Midbrain (tissue), 1 donor: ENCODE measurements around the gene TM4SF4.
A peak's percentile ranks its signal among the peaks of the same experiment; 100 is the strongest.

Source experiments
- DNase-seq: peaks from one replicate; lab custom pipeline; 2025; lab: John Stamatoyannopoulos, UW

The TM4SF4 gene

DNA sequence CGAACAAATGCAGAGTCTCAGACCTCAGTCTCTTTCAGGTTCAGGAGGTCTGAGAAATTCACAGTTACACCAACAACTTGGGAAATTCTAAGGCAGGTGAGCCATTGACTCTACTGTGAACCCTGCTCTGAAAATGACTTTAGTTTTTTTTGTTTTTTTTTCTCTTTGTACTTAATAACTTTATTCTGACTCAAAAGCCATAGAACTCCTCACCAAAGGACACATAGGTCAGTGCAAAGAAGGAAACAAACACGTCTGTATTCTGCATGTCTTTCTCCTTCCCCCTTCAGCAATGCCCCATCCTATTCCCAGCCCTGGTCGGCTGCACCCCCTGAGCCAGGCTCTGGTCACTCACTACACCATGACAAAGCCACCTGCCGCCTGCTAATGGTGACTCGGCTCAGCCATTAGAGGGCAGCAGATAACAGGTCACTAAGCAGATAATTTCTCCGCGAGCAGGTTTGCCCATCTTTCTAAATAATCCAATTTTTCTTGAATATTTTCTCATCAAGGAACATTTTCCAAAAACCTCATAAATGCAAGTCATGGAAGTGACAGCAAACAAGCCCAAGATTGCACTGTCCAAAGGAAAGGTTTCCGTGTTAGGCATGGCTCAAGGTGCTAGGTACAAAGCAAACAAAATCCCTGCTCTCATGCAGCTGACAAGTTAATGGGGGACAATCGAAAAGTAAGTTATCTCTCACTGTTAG, 37.7 kb downstream of the TM4SF4 start:
- DNase-seq: peak; percentile 63

DNA sequence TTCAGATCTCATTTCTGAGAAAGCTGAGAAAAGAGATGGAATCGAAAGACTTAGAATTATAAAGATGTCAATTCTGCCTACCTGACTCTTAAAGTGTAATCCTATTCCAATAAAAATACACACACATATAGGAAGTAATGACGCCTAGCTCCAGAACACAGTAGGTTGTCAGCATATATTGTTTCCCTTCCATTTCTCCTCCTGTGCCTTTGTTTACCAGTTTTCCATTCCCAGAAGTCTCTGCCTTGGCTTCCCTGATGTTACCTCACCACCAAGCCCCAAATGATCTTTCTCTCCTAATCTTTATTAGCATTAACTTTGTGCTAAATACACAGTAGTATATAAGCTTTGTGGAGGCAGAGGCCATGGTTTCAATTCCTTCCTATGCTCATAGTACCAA, 40.0 kb downstream of the TM4SF4 start:
- DNase-seq: no peak

DNA sequence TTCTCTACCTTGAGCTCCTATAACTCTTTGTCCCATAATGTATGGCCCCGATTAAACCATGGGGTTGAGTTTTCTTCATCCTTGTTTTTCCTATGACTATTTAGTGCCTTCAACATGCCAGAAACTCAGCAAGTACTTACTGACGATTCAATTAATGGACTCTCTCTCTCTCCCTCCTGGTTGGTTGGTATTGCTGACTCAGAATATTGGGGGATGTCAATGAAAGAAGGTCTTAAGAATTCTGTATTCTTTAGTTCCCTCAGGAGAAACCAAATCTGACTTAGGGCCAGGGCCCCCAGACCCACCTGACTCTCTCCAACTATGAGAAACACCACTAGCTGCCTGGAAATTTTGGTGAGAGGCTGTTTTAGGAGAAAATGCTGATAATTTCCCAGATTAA, 40.8 kb downstream of the TM4SF4 start:
- no peak for DNase-seq

DNA sequence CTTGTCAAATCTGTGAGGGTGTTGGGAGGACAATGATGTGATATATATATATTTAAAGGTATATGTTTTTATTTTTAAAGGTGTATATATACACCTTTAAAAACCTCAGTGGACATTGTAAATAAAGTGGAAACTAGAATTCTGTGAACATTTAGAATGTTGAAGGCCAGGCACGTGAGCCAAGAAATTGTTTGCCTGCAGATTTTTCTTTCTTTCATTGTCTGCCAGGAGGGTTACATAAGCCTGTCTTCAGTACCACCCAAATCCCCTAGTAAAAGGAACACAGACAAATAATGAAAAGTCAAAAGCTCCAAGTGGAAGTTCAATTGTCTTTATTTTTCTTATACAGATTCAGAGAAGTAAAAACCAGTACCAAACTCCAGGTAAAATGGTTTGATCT, 42.4 kb downstream of the TM4SF4 start:
- DNase-seq: no peak

DNA sequence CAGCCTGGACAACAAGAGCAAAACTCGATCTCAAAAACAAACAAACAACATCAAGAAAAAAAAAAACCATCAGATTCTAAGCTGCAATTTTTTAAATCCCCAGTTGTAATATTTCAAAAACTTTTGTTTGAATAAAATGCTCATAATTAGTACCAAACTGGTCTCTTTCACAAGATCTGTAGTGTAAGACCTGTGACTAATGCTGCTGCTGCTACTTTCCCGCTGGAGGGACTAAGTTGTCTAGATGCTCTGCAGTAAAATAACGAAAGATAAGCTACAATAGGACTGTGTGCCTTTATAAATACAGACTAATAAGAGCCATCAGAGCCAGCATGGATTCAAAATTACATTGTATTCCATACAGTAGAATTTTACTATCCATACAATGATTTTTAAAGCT, 45.4 kb downstream of the TM4SF4 start:
- DNase-seq: no peak

DNA sequence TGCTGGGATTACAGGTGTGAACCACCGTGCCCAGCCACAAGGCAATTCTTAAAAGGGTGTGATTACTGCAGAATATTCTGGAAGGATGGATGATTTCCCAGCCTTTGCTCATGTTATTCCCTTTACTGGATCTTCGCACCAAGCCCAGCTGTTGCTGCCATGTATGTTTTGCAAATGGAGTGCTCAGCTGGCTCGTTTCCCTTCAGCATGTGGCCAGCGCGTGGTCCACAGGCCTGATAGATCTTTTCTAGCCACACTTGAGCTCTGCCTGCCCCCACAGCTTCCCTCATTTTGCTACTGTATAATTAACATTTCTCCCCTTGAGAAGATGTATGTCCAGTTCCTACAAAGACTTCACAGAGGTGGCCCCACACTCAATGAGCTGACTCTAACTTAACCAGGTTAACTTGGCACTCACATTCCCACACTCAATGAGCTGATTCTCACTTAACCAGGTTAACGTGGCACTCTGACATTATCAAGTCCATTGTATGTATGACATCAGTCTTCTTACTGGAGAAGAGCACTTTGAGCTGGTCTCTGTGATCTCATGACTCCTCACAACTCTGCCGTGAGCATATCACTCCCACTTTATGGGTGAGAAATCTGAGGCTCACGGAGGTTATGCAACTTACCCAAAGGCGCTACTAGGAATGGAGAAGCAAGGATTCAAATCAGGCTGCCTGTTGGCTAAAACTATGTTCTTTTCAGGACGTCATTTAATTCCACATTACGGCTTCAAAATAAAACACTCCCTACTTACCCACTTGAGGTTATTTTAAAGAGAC, 49.2 kb downstream of the TM4SF4 start:
- DNase-seq: no peak

DNA sequence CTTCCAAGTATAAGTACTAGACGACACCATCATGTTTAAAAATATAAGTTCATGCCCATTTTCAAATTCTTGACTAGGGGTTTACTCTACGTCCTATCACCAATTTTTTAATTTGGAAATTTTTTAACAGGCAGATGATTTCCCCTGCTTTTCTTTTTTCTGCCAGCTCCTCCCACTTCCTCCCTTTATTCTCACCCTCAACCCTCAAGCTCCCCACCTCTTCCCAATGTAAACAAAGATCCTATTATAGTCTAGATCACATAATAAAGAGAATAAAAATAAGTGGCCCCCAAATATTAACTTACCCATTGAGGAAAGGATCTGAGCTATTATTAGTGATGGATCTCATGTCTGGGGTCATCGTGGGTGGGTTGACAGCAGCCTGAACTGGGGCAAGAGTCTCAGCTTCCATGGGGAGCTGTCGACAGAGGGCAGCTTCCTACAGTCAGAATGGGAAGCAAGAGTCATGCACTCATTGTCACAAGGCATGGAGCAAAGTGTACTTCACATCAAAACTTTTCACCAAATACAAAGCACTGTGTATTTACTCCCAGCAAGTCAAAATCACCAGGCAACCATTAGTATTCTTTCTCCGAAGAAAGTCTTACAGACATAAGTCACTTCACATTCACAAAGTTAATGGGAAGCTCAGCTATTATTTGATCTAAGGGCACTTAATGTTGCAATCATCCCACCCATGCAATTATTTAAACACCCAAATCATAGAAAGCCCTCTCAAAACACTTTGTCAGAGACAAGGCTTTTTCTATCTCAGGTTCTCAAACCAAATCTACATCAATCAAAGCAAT, 53.2 kb downstream of the TM4SF4 start:
- no peak for DNase-seq

DNA sequence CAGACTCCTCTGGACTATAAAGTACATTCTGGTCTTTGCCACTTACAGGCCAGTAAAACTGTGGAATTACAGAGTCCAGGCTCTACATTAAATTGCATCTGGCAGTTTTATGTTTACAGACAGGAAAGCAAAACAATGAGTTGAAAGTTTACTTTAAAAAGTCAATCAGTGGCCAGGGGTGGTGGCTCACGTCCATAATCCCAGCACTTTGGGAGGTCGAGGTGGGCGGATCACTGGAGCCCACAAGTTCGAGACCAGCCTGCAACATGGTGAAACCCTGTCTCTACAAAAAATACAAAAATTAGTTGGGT, 53.8 kb downstream of the TM4SF4 start:
- no peak for DNase-seq

DNA sequence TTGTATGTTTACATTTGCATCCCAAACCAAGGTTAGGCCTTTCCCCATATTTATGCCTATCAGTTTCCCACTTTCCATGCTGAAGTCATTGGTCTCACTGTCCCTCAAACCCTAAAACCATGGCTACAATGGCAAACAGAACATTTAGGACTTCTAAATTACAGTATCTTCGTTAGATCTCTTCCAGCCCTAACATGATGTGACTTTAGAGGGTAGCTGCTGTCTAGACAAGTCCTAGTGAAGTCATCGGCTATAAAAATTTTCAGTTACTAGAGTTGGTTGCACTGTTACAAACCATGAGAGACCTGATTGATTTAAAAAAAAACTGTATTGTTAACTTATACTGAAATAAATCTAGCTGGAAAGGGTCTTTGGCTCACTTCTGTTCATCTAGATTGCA, 54.6 kb downstream of the TM4SF4 start:
- DNase-seq: no peak

DNA sequence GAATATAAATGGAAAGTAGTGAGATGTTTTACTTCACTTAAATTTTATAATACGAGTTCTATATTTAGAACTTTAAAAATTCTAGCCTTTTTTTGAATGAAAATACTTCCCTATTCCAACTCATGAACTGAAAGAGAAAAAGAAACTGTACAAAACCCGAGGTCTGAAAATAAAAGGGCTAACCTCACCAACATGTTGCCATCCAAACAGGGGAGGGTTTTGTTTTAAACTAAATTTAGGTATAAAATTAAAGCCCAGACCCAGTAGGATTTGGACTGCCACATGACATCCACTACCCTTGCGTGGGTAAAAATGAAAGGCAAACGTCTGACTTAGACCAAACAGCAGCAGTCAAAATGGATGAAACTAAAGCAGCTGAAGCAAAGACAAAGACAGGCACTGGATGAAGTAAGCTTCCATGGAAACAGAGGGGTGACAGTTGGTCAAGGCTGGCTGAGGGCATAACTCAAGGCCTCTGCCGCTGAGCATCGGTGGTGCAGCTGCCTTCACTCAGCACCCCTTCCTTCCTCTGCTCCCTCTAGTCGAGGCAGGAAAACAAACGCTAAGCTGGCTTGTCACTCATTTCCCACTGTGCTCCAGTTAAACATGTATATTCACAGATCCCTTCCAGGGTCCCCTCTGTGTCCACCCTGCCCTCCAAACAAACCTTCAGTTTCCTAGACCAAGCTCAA, 58.1 kb downstream of the TM4SF4 start:
- DNase-seq: peak; percentile 42

DNA sequence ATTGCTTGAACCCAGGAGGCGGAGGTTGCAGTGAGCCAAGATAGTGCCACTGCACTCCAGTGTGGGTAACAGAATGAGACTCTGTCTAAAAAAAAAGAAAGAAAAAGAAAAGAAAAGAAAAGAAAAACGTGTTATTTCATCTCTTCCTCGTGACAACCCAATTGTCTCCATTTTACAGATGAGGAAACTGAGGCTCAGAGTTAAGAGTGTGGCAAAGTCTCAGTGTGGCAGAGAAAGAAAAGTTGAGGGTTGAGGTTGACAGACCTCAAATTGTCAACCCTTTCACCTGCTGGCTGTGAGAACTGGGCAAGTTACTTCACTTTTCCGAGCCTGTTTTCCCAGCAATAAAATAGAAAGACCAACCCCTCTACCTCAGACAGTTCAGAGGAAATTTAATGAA, 59.6 kb downstream of the TM4SF4 start:
- no peak for DNase-seq

DNA sequence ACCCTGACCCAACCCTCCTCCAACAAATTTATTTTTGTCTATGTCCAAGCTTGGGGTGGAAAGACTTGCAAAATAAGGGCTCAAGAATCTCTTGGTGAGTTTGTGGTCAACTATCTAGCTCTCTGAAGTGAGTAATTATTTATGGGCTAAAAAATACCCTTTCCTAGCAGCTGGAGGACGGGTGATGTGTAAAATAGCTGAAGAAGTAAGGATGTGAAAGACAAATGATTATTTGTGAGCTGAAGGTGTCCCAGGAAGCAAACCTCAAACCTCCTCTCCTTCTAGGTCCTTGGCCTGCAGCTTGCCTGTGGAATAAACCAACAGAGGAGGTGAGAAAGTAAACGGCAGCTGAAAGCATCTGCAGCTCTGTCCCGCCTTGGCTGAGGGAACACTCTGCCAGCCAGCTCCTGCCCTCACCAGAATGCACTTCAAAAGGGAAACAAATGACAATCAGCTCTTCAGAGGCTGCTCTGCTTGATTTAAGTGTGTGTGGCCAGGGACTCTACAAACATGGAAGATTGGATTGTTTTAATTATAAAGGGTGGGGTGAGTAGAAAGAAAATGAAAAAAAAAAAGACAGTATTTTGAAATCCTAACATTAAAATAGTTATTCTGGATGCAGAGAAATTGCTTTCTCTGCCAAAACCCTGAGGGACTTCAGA, 60.3 kb downstream of the TM4SF4 start:
- peak; percentile 62 for DNase-seq

DNA sequence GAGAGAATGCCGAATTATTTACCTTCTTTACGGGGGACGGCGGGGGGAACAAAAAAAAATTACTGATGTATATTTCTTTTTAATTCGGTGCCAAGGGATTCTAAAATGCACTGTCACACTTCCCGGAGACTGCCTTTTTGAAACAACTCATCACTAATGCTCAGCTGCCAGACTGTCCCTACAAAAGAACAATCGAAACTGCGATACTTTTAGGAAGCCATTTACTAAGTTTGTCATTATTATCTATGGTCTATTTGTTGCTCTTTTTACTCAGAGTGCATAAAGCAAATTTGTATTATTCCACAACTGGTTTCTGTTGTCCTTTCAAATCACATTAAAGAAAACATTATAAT, 60.8 kb downstream of the TM4SF4 start:
- DNase-seq: peak; percentile 30

DNA sequence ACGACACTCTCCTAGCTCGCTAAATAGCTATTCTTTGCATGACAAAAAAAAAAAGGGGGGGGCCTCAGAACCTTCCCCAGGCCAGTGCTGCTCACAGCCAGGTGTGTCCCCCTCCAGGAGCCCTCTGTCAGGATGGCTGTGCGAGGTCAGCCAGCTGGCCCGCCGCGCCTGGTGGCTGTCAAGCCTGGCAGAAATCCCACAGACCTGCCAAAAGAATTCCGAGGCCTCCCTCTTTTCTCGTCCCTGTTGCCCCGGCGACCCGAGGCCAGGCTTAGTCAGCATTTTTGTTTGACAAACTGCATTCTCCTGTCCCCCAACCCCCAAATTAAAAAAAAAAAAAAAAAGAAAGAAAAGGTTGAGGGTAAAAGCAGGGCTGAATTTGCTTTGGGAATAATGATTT, 61.9 kb downstream of the TM4SF4 start:
- DNase-seq: peak; percentile 59

DNA sequence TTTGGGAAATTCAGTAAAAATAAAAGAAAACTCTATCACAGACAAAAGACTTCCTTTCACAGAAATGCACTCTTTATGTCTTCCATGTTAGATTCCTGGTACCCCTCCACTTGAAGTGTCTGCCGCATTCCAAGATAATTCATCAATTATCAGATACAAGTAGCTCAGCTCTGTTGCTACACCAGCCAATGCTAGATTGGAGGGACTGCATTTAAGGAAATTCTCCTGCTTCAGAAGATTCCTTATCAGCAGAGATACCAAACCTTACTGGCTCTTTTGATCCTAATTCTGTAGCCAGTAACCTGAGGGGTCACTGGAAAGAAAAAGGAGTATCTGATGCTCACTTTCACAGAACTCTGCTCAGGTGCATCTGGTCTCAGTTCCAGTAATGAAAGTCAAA, 63.9 kb downstream of the TM4SF4 start:
- no peak for DNase-seq

DNA sequence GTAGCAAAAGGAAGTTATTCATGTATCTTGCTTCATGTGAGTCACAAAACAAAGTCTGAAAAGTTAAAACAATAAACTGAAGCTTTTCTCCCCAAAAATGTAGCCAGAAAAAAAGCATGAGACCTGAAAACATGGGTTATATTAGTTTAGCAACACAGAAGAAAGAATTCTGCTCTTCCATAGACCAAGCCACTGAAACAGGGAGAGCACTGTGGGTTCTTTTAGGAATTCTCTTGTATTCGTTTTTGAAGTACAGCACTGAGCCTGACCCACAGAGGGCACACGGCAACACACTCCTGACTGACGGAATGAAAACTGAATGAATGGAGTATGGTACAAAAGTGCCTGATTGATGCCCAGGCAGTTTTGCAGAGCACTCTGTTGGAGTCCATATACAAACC, 66.6 kb downstream of the TM4SF4 start:
- no peak for DNase-seq

DNA sequence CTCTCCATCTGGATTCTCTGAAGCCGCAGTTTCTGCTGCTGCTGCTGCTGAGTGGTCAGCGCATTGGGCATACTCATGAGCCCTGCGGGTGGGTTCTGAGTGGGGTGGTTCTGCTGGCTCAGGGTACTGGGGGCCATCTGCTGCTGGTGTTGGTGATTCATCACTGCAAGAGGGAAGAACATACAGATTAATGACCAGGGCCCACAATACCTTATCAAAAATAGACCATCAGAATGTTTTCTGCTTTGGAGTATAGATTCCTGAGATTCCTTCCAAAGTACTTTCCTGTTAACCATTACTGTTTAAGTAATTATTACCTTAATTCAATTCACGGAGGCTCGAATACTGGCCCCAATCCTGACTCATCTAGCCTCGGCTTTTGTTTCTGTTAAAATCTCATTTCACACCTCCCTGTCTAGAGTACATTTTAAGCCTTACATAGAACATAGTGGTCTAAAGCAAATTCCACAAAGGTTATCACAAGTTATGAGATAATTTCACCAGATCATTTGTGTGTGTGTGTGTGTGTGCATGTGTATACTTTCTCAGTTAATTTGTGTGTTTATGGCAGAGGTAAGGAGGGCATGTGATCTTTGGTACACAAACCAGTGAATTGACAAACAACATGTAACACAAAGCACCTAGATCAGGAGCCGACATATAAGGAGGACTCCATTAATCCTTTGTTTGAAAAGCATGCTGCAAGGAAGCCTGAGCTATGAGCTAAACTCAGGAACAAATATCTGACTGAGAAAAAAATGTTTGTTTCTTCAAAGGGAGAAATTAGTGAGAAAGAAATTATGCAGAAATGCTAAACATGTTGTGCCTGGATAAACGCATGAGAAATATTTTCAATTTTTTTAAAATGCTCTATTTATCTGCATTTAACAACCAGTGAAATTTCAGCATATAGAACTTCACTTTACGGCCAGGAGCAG, 68.1 kb downstream of the TM4SF4 start:
- no peak for DNase-seq

DNA sequence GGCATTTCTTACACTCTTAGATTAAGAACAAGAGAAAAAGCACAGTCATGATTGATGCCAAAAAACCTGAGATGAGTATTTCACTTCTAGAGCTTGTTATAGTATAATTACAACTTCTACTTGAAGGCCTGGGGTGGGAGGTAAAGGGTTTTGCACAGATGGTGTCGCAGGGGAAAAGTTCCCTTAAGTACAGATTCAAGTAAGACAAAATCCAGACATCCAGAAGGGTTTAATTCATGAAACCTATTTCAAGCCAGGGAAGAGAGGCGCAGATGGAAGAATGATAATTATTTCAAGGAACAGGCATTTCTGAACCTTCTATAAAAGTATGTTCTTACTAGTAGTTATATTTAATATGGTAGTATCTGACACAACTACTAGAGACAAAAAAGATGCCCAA, 70.6 kb downstream of the TM4SF4 start:
- DNase-seq: no peak

DNA sequence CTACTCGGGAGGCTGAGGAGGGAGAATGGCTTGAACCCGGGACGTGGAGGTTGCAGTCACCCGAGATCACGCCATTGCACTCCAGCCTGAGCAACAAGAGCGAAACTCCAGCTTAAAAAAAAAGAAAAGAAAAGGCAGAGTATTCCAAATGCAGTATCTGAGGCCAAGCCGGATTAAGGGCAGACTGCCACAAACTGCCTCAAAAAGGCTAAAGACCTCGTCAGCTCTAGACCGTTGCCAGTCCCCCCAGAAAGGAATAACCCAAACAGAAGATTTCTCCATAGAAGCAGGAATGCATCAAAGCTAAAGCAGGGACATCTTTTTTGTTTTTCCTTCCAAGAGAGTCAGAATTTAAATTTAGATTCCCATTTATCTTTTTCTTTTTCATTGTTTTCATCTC, 72.9 kb downstream of the TM4SF4 start:
- peak; percentile 33 for DNase-seq

DNA sequence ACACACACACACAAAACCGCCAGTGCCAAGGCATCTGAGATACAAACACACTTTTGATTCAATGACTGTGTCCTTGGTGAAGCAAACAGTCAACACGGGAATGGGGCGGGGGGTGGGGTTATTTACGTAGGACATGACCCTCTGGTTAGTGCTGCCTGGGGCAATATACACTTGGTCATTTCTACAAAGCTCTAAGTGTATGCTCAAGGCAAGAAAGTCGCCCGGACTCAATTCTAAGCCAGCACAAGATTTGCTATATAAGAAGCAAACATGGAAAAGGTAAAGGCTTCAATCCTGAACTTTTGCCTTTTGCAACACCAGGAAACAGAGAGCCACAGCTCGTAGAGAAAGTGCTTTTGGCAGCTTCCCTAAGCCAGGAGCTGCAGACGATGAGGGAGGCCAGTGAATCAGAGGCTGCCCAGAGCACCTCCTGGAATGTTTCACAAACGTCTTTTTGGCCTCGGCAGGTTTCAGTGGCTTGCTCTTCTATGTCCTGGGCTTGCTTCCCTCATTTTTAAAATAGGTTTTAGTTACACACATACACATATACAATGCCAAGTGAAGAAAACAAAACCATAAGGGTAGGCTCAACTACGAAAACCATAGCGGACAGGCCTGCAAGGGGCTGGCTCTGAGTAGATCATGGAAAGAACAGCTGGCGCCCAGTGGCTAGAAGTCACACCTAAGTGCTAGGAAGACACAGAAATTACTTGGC, 73.6 kb downstream of the TM4SF4 start:
- peak; percentile 16 for DNase-seq
